Measurements from ENCODE around the gene PRKAG2.
"Not testable (repeated sequence)": the region's sequence is repeated elsewhere in the genome, so short reads cannot be mapped to it uniquely, and the experiment has no call there.

The PRKAG2 gene

GRCh38 chr7:151761957-151762356 is 115.0 kb downstream of the PRKAG2 start:
- FAIRE-seq (no peak), DNase-seq (ENCODE audit: extremely low spot score, insufficient read length, low read depth) (no peak)

GRCh38 chr7:151761231-151761630 is 115.7 kb downstream of the PRKAG2 start:
- FAIRE-seq (no peak), DNase-seq (ENCODE audit: extremely low spot score, insufficient read length, low read depth) (no peak)

- FAIRE-seq, result peak; percentile 79
- peak; percentile 37 for DNase-seq (ENCODE audit: extremely low spot score, insufficient read length, low read depth)
Measured at GRCh38 chr7:151759591-151760042, 117.3 kb downstream of the PRKAG2 start.

- no peak for FAIRE-seq
- no peak for DNase-seq (ENCODE audit: extremely low spot score, insufficient read length, low read depth)
Measured at GRCh38 chr7:151758622-151759540, 118.0 kb downstream of the PRKAG2 start.

GRCh38 chr7:151757274-151757673 is 119.6 kb downstream of the PRKAG2 start:
- DNase-seq (ENCODE audit: extremely low spot score, insufficient read length, low read depth), result no peak
- no peak for FAIRE-seq

- FAIRE-seq (no peak), DNase-seq (ENCODE audit: extremely low spot score, insufficient read length, low read depth) (no peak)
Measured at GRCh38 chr7:151756866-151757265, 120.0 kb downstream of the PRKAG2 start.

- DNase-seq (ENCODE audit: extremely low spot score, insufficient read length, low read depth) (no peak), FAIRE-seq (no peak)
Measured at GRCh38 chr7:151756076-151756731, 120.7 kb downstream of the PRKAG2 start.

- DNase-seq (ENCODE audit: extremely low spot score, insufficient read length, low read depth) (no peak), FAIRE-seq (no peak)
Measured at GRCh38 chr7:151755131-151755801, 121.6 kb downstream of the PRKAG2 start.

- no peak for FAIRE-seq
- no peak for DNase-seq (ENCODE audit: extremely low spot score, insufficient read length, low read depth)
Measured at GRCh38 chr7:151754688-151755130, 122.2 kb downstream of the PRKAG2 start.

GRCh38 chr7:151754142-151754590 is 122.7 kb downstream of the PRKAG2 start:
- DNase-seq (ENCODE audit: extremely low spot score, insufficient read length, low read depth), result peak; percentile 38
- peak; percentile 47 for FAIRE-seq

GRCh38 chr7:151752816-151753595 is 123.9 kb downstream of the PRKAG2 start:
- DNase-seq (ENCODE audit: extremely low spot score, insufficient read length, low read depth), result no peak
- no peak for FAIRE-seq

- no peak for FAIRE-seq
Measured at GRCh38 chr7:151752037-151752436, 124.9 kb downstream of the PRKAG2 start.

GRCh38 chr7:151748733-151749132 is 128.2 kb downstream of the PRKAG2 start:
- FAIRE-seq (no peak), DNase-seq (ENCODE audit: extremely low spot score, insufficient read length, low read depth) (no peak)

More at GRCh38 chr7:151752037-151752436, 124.9 kb downstream of the PRKAG2 start:
- no peak for DNase-seq (ENCODE audit: extremely low spot score, insufficient read length, low read depth)

GRCh38 chr7:151748021-151748420 is 128.9 kb downstream of the PRKAG2 start:
- not testable (repeated sequence) for DNase-seq (ENCODE audit: extremely low spot score, insufficient read length, low read depth)

GRCh38 chr7:151745706-151746105 is 131.2 kb downstream of the PRKAG2 start:
- FAIRE-seq (no peak), DNase-seq (ENCODE audit: extremely low spot score, insufficient read length, low read depth) (no peak)

More at GRCh38 chr7:151748021-151748420, 128.9 kb downstream of the PRKAG2 start:
- not testable (repeated sequence) for FAIRE-seq

GRCh38 chr7:151744656-151745638 is 132.0 kb downstream of the PRKAG2 start:
- FAIRE-seq (no peak), DNase-seq (ENCODE audit: extremely low spot score, insufficient read length, low read depth) (no peak)

GRCh38 chr7:151744051-151744580 is 132.8 kb downstream of the PRKAG2 start:
- DNase-seq (ENCODE audit: extremely low spot score, insufficient read length, low read depth) (no peak), FAIRE-seq (no peak)

GRCh38 chr7:151743481-151743983 is 133.4 kb downstream of the PRKAG2 start:
- FAIRE-seq (no peak), DNase-seq (ENCODE audit: extremely low spot score, insufficient read length, low read depth) (no peak)

Data from GM18507 (cell line).